Neural progenitor cell (in vitro differentiated cells): Measurements from ENCODE around the gene MAPKBP1.

Source experiments
- EZH2 ChIP-seq: fragments of 200-600 bp; sonication (generic); IDR thresholded peaks from 2 replicates; pipeline ENCODE4 v1.6.1; 2017; ENCODE audit warnings: antibody characterized with exemption, mild to moderate bottlenecking, moderate library complexity
- TF ChIP-seq, protein P1 (sequence below): fragments of 200-600 bp; sonication (generic); IDR thresholded peaks from 2 replicates; pipeline ENCODE4 v1.5.1; 2017; ENCODE audit warnings: antibody characterized with exemption, mild to moderate bottlenecking

DNA sequence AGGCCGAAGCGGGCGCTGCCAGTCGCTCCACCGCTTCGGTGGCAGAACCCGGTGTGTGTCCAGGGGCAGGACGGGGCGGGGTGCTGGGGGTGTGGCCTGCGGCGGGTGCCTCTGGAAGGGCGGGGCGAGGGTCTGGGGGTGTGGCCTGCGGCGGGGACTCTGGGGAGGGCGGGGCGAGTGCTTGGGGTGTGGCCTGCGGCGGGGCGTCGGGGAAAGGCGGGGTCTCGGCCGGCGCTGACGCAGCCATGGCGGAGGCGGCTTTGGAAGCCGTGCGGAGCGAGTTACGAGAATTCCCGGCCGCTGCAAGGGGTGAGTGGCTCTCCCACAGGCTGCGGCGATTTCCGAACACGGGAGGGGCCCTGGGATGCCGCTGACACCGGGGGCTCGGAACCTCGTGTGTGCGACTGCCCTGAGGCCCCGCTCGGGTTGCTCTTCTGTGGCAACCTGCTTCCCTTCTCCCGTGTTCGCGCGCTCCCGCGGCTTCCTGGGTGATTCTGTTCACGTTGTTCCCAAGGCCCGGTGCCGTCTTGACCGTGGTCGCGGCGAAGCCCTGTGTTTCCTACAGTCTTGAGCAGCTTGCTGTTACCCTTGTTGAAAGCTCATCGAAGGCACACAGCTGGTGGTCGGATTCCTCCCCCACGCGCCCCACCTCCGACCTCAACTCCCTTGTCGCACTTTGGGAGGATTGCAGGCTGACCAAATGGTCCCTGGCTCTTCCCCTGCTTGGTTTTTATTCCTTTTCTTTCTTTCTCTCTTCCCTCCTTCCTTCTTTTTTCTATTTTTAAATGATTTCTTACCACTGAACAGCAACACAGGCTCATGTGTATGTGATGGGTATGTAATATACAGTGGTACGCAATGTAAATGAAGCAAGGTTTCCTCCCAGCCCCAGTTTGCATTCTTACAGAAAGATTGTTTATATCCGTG lies 53.9 kb downstream of the MAPKBP1 start, which contains the start of gene JMJD7:
- TF ChIP-seq, protein P1, sequence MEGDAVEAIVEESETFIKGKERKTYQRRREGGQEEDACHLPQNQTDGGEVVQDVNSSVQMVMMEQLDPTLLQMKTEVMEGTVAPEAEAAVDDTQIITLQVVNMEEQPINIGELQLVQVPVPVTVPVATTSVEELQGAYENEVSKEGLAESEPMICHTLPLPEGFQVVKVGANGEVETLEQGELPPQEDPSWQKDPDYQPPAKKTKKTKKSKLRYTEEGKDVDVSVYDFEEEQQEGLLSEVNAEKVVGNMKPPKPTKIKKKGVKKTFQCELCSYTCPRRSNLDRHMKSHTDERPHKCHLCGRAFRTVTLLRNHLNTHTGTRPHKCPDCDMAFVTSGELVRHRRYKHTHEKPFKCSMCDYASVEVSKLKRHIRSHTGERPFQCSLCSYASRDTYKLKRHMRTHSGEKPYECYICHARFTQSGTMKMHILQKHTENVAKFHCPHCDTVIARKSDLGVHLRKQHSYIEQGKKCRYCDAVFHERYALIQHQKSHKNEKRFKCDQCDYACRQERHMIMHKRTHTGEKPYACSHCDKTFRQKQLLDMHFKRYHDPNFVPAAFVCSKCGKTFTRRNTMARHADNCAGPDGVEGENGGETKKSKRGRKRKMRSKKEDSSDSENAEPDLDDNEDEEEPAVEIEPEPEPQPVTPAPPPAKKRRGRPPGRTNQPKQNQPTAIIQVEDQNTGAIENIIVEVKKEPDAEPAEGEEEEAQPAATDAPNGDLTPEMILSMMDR, result no peak
- TF ChIP-seq EZH2, result no peak
